Measurements from ENCODE around the gene ARID1B. TPM values are rescaled to one million over a fixed set of nuclear protein-coding genes. Genes with fewer than 3 reads are reported as not detected.

The ARID1B gene
- total RNA-seq, 1 experiment from 2014 or later, result 86.3 TPM

DNA sequence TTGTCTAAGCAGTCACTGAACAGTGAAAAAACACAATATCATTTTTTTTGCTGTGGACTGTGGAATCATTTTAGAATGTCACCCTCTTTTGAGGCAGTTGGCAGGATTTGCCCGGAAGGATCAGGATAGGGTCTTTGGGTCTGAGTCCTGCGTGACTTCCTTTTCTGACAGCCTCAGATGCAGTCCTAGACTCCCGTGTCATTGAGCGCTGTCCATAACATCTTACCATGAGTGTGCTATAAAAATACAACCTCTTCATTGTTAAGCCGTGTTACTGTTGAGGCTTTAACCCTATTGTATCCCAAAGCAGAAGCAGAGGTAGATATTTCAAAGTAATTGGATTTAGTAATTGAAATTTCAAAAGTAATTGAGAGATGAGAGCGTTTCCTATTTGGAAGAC, 30.6 kb downstream of the ARID1B start:
- ChIA-PET POLR2A (ENCODE audit: low non-redundant PET) (no interaction called here), CTCF (no interaction called here)
- no peak for DNase-seq (ENCODE audit: low spot score)
- no peaks in the 10 kb centered on the region for H3K9me3 ChIP-seq (ENCODE audit: low read depth, low read length, poor library complexity, severe bottlenecking)
- no peak overlapping the region for H3K27ac ChIP-seq (ENCODE audit: low read depth, low read length, poor library complexity, severe bottlenecking)
- H3K4me1 ChIP-seq (ENCODE audit: insufficient read depth, low read length, poor library complexity, severe bottlenecking), result peaks cover 31% of the 10 kb centered on the region
- no peaks in the 10 kb centered on the region for H3K36me3 ChIP-seq (ENCODE audit: insufficient read depth, low read length, poor library complexity, severe bottlenecking)
- H3K27me3 ChIP-seq (replicated peaks; ENCODE audit: insufficient read depth, low read depth, low read length, poor library complexity), result no peaks in the 10 kb centered on the region
- TF ChIP-seq, protein P1, sequence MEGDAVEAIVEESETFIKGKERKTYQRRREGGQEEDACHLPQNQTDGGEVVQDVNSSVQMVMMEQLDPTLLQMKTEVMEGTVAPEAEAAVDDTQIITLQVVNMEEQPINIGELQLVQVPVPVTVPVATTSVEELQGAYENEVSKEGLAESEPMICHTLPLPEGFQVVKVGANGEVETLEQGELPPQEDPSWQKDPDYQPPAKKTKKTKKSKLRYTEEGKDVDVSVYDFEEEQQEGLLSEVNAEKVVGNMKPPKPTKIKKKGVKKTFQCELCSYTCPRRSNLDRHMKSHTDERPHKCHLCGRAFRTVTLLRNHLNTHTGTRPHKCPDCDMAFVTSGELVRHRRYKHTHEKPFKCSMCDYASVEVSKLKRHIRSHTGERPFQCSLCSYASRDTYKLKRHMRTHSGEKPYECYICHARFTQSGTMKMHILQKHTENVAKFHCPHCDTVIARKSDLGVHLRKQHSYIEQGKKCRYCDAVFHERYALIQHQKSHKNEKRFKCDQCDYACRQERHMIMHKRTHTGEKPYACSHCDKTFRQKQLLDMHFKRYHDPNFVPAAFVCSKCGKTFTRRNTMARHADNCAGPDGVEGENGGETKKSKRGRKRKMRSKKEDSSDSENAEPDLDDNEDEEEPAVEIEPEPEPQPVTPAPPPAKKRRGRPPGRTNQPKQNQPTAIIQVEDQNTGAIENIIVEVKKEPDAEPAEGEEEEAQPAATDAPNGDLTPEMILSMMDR (conservative IDR thresholded peaks at IDR 0.05; ENCODE audit: low read depth, low read length), result no peak
- no peak for TF ChIP-seq EZH2 (IDR thresholded peaks at IDR 0.05; ENCODE audit: borderline replicate concordance, low read depth, low read length, poor library complexity, severe bottlenecking)
- intact Hi-C loops (cut with micrococcal nuclease; ENCODE audit: unreplicated experiment), result no loop called here
- BruUV-seq (replicated peaks), result no TSS peak
- no peak overlapping the region for H3K4me3 ChIP-seq (ENCODE audit: low read depth, low read length, poor library complexity, severe bottlenecking)

GRCh38 chr6:156808287-156808686, 31.1 kb downstream of the ARID1B start:
- H3K4me3 ChIP-seq (ENCODE audit: low read depth, low read length, poor library complexity, severe bottlenecking), result peak overlapping the region; percentile 5
- CTCF ChIA-PET, result no interaction called here
- no TSS peak for BruUV-seq (replicated peaks)
- DNase-seq (ENCODE audit: low spot score), result peak; percentile 58
- POLR2A ChIA-PET (ENCODE audit: low non-redundant PET), result no interaction called here
- H3K27ac ChIP-seq (ENCODE audit: low read depth, low read length, poor library complexity, severe bottlenecking), result no peak overlapping the region
- no peak for TF ChIP-seq EZH2 (IDR thresholded peaks at IDR 0.05; ENCODE audit: borderline replicate concordance, low read depth, low read length, poor library complexity, severe bottlenecking)
- TF ChIP-seq, protein P1 (conservative IDR thresholded peaks at IDR 0.05; ENCODE audit: low read depth, low read length), result no peak
- H3K9me3 ChIP-seq (ENCODE audit: low read depth, low read length, poor library complexity, severe bottlenecking), result no peaks in the 10 kb centered on the region
- intact Hi-C loops (cut with micrococcal nuclease; ENCODE audit: unreplicated experiment), result no loop called here
- no peaks in the 10 kb centered on the region for H3K36me3 ChIP-seq (ENCODE audit: insufficient read depth, low read length, poor library complexity, severe bottlenecking)
- H3K27me3 ChIP-seq (replicated peaks; ENCODE audit: insufficient read depth, low read depth, low read length, poor library complexity), result no peaks in the 10 kb centered on the region
- H3K4me1 ChIP-seq (ENCODE audit: insufficient read depth, low read length, poor library complexity, severe bottlenecking), result peaks cover 31% of the 10 kb centered on the region

DNA sequence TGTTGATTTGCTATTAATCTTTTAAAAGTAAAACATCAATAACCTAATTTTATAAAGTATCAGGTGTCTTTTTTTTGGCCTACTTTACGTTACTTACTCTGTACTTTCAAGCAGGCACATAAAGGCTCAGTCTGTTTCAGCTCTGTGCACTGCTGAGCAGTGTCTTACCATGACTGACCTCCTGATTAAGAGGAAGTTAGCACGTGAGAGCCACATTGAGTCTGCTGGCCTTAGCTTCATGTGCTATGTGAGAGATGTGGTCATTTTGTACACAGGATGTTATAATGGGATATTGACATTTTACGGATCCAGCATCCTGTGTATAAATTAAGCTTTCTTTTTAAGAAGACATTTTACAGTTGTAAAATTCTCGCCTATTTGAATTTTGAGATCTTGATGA, 31.9 kb downstream of the ARID1B start:
- ChIA-PET CTCF (no interaction called here), POLR2A (ENCODE audit: low non-redundant PET) (no interaction called here)
- BruUV-seq (replicated peaks), result no TSS peak
- peak; percentile 58 for DNase-seq (ENCODE audit: low spot score)
- Histone ChIP-seq H3K36me3 (ENCODE audit: insufficient read depth, low read length, poor library complexity, severe bottlenecking) (no peaks in the 10 kb centered on the region), H3K4me1 (ENCODE audit: insufficient read depth, low read length, poor library complexity, severe bottlenecking) (peaks cover 31% of the 10 kb centered on the region), H3K4me3 (ENCODE audit: low read depth, low read length, poor library complexity, severe bottlenecking) (no peak overlapping the region), H3K9me3 (ENCODE audit: low read depth, low read length, poor library complexity, severe bottlenecking) (no peaks in the 10 kb centered on the region), H3K27me3 (replicated peaks; ENCODE audit: insufficient read depth, low read depth, low read length, poor library complexity) (no peaks in the 10 kb centered on the region), H3K27ac (ENCODE audit: low read depth, low read length, poor library complexity, severe bottlenecking) (peak overlapping the region; percentile 18)
- intact Hi-C loops (cut with micrococcal nuclease; ENCODE audit: unreplicated experiment), result no loop called here
- TF ChIP-seq, protein P1 (conservative IDR thresholded peaks at IDR 0.05; ENCODE audit: low read depth, low read length), result no peak
- no peak for TF ChIP-seq EZH2 (IDR thresholded peaks at IDR 0.05; ENCODE audit: borderline replicate concordance, low read depth, low read length, poor library complexity, severe bottlenecking)
